GM23338 (cell line): ENCODE results near the gene GUCA2A. TPM values are rescaled to one million over a fixed set of nuclear protein-coding genes. Genes with fewer than 3 reads are reported as not detected.

Experiments
- ATAC-seq: fragments of 200-7000 bp; cut with Tn5 transposase; 3 replicates; pipeline ENCODE4 v1.9.1; 2020
- DNase-seq: peaks from one replicate; pipeline ENCODE4 v3.0.0-alpha.2; 2015; ENCODE audit warnings: low spot score
- H2AFZ ChIP-seq: fragments of 200-600 bp; sonication (generic); 2 replicates; pipeline ENCODE4 v1.8.0; 2016; ENCODE audit warnings: antibody characterized with exemption, mild to moderate bottlenecking, moderate library complexity
- H3F3A ChIP-seq: fragments of 200-600 bp; sonication (generic); replicated peaks from 2 replicates; pipeline ENCODE4 v1.8.0; 2017; ENCODE audit warnings: antibody characterized with exemption, mixed run types, low read depth
- H3K27ac ChIP-seq: fragments of 200-600 bp; sonication (generic); 2 replicates; pipeline ENCODE4 v1.6.1; 2016; ENCODE audit warnings: low read depth
- H3K27me3 ChIP-seq: fragments of 200-600 bp; sonication (generic); 2 replicates; pipeline ENCODE4 v1.8.0; 2016; ENCODE audit warnings: mild to moderate bottlenecking, mixed run types, moderate library complexity; ENCODE audit not compliant: insufficient read depth
- H3K36me3 ChIP-seq: fragments of 200-600 bp; sonication (generic); 2 replicates; pipeline ENCODE4 v1.8.0; 2016; ENCODE audit warnings: mild to moderate bottlenecking; ENCODE audit not compliant: insufficient read depth
- H3K4me1 ChIP-seq: fragments of 200-600 bp; sonication (generic); 2 replicates; pipeline ENCODE4 v1.8.0; 2016; ENCODE audit warnings: mild to moderate bottlenecking, moderate library complexity; ENCODE audit not compliant: insufficient read depth
- H3K4me2 ChIP-seq: fragments of 200-600 bp; sonication (generic); 2 replicates; pipeline ENCODE4 v1.7.1; 2017; ENCODE audit warnings: mixed run types
- H3K4me3 ChIP-seq: fragments of 200-600 bp; sonication (generic); 2 replicates; pipeline ENCODE4 v1.6.1; 2016; ENCODE audit warnings: mixed run types
- H3K79me2 ChIP-seq: fragments of 200-600 bp; sonication (generic); replicated peaks from 2 replicates; pipeline ENCODE4 v1.8.0; 2017; ENCODE audit warnings: mild to moderate bottlenecking; ENCODE audit not compliant: insufficient read depth
- H3K9me2 ChIP-seq: fragments of 200-600 bp; sonication (generic); 2 replicates; pipeline ENCODE4 v1.8.0; 2017; ENCODE audit not compliant: insufficient read depth
- H4K20me1 ChIP-seq: fragments of 200-600 bp; sonication (generic); replicated peaks from 2 replicates; pipeline ENCODE4 v1.8.0; 2017; ENCODE audit warnings: mild to moderate bottlenecking; ENCODE audit not compliant: insufficient read depth
- H3K27ac Mint-ChIP-seq: 2 replicates; pipeline ENCODE4 v1.8.0; 2020; ENCODE audit warnings: inconsistent platforms, mild to moderate bottlenecking, moderate library complexity, mixed read lengths
- H3K27me3 Mint-ChIP-seq: 3 replicates; pipeline ENCODE4 v1.8.0; 2022; ENCODE audit warnings: low read depth, mild to moderate bottlenecking, moderate library complexity, mixed read lengths, inconsistent platforms; ENCODE audit not compliant: insufficient read depth, poor library complexity
- H3K36me3 Mint-ChIP-seq: 3 replicates; pipeline ENCODE4 v1.8.0; 2021; ENCODE audit warnings: low read depth, mild to moderate bottlenecking, inconsistent platforms, moderate library complexity, mixed read lengths
- H3K4me1 Mint-ChIP-seq: 3 replicates; pipeline ENCODE4 v1.8.0; 2020; ENCODE audit warnings: mild to moderate bottlenecking, inconsistent platforms, mixed read lengths
- H3K4me3 Mint-ChIP-seq: 3 replicates; pipeline ENCODE4 v1.8.0; 2021; ENCODE audit warnings: moderate library complexity, mild to moderate bottlenecking, inconsistent platforms, mixed read lengths
- H3K9me3 Mint-ChIP-seq: 3 replicates; pipeline ENCODE4 v1.8.0; 2020; ENCODE audit warnings: moderate library complexity, mild to moderate bottlenecking, inconsistent platforms, mixed read lengths
- CTCF ChIP-seq, 2 experiments: fragments of 200-600 bp in 1 of 2; sonication (generic) in 1 of 2; conservative IDR thresholded peaks; 2 replicates each; pipeline versions ENCODE4 v1.5.1 to v1.6.1; 2016 to 2017; ENCODE audit warnings: antibody characterized with exemption in 2 of 2, low read depth in 2 of 2, mild to moderate bottlenecking in 2 of 2, moderate library complexity in 1 of 2
- EZH2 ChIP-seq: fragments of 200-600 bp; sonication (generic); IDR thresholded peaks from one replicate; pipeline ENCODE4 v1.8.0; 2017; ENCODE audit warnings: antibody characterized with exemption, mild to moderate bottlenecking, low read depth; ENCODE audit not compliant: unreplicated experiment
- EZH2phosphoT487 ChIP-seq: fragments of 200-600 bp; sonication (generic); IDR thresholded peaks from one replicate; pipeline ENCODE4 v1.8.1; 2018; ENCODE audit warnings: antibody characterized with exemption; ENCODE audit not compliant: unreplicated experiment
- POLR2AphosphoS5 ChIP-seq: IDR thresholded peaks from 2 replicates; pipeline ENCODE4 v1.6.1; 2016; ENCODE audit warnings: antibody characterized with exemption, low read depth
- ZNF114 ChIP-seq: fragments of 250-450 bp; sonication (Bioruptor Pico); IDR thresholded peaks from 2 replicates; pipeline ENCODE4 v1.5.0; 2020; ENCODE audit warnings: mild to moderate bottlenecking, moderate library complexity
- ZNF462 ChIP-seq: fragments of 250-450 bp; sonication (Bioruptor Pico); IDR thresholded peaks from 2 replicates; pipeline ENCODE4 v1.5.0; 2020; ENCODE audit warnings: mild to moderate bottlenecking, moderate library complexity
- polyA plus RNA-seq: library from polyadenylated mRNA; unstranded; fragments of >200 nt; fragmentation: Nextera tagmentation; extraction: Ambion mirVana; gene quantifications from 2 replicates; pipeline ENCODE4 v1.2.1, GENCODE V29; 2016
- total RNA-seq: library from RNA; depleted of rRNA; stranded (reverse); fragments of >200 nt; shearing (Covaris generic); gene quantifications from 2 replicates; pipeline ENCODE4 v1.2.3, GENCODE V29; 2014
- TF ChIP-seq, protein P1 (sequence below): IDR thresholded peaks from 2 replicates; pipeline ENCODE4 v1.6.1; 2016; ENCODE audit warnings: antibody characterized with exemption

The GUCA2A gene
- total and polyA plus RNA-seq, 2 experiments from 2014 or later: not detected

- no peak for TF ChIP-seq ZNF462
These were observed 6.9 kb downstream of the GUCA2A start (continued) for GRCh38 chr1:42157667-42158066.

DNA sequence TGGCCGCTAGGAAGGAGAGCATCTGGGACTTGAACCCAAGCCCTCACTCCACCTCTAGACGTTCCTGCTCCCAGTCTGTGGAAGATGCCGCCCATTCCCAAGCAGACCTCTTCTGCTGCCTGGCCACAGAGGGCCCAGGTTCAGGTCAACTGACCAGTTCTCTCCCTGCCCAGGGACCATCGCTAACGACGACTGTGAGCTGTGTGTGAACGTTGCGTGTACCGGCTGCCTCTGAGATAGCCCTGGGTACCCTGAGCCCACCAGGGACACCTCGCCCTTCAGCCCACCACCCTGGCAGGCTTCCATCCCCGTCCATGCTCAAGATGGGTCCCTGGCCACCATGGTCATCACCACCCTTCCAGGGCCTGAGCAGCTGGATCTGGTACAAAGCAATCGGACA lies 9.2 kb downstream of the GUCA2A start:
- H3K9me3 Mint-ChIP-seq: no peaks in the 10 kb centered on the region
- no peak overlapping the region for H3K27ac ChIP-seq
- TF ChIP-seq EZH2phosphoT487: no peak
- TF ChIP-seq ZNF114: no peak
- no peak for TF ChIP-seq POLR2AphosphoS5
- TF ChIP-seq ZNF462: no peak
- no peak for TF ChIP-seq EZH2
- no peak for TF ChIP-seq CTCF (conservative IDR thresholded peaks at IDR 0.05; ENCODE audit: low read depth in 2 of 2)
- TF ChIP-seq, protein P1, sequence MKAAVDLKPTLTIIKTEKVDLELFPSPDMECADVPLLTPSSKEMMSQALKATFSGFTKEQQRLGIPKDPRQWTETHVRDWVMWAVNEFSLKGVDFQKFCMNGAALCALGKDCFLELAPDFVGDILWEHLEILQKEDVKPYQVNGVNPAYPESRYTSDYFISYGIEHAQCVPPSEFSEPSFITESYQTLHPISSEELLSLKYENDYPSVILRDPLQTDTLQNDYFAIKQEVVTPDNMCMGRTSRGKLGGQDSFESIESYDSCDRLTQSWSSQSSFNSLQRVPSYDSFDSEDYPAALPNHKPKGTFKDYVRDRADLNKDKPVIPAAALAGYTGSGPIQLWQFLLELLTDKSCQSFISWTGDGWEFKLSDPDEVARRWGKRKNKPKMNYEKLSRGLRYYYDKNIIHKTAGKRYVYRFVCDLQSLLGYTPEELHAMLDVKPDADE: no peak

More for the DNA sequence above, 9.2 kb downstream of the GUCA2A start:
- H3K4me1 Mint-ChIP-seq: no peaks in the 10 kb centered on the region
- H3K4me3 Mint-ChIP-seq: no peak overlapping the region
- no peaks in the 10 kb centered on the region for H4K20me1 ChIP-seq
- H3K36me3 Mint-ChIP-seq: no peaks in the 10 kb centered on the region
- H3K27me3 ChIP-seq: no peaks in the 10 kb centered on the region
- H3K4me1 ChIP-seq: no peaks in the 10 kb centered on the region
- H3K4me3 ChIP-seq: no peak overlapping the region
- H3K9me2 ChIP-seq: 0 out of 2 replicates have a peak, but pooled peaks cover 4% of the 10 kb centered on the region
- no peak overlapping the region for H3K4me2 ChIP-seq
- H3K27ac Mint-ChIP-seq: no peak overlapping the region
- H2AFZ ChIP-seq: no peak overlapping the region
- peaks cover 7% of the 10 kb centered on the region for H3K27me3 Mint-ChIP-seq
- no peaks in the 10 kb centered on the region for H3K79me2 ChIP-seq
- no peaks in the 10 kb centered on the region for H3F3A ChIP-seq
- no peaks in the 10 kb centered on the region for H3K36me3 ChIP-seq
- ATAC-seq (no peak), DNase-seq (no peak)
